HEK293 (cell line): ENCODE results near the gene CST6.

Experiments
- CTCF ChIA-PET: fragments of 350-600 bp; formaldehyde crosslinking; extraction: SDS; loops from one replicate; lab custom pipeline; 2021; ENCODE audit warnings: antibody characterized with exemption; lab: Yijun Ruan, JAX
- POLR2A ChIA-PET: fragments of 300-600 bp; formaldehyde crosslinking; extraction: SDS; loops from one replicate; lab custom pipeline; 2020; ENCODE audit warnings: antibody characterized with exemption, inconsistent platforms; lab: Yijun Ruan, JAX
- H3K27ac ChIP-seq: fragments of 200-500 bp; sonication (Bioruptor generic); 2 replicates; pipeline ENCODE4 v1.5.1; 2014; ENCODE audit warnings: low read depth, low read length, control low read depth, inconsistent platforms; ENCODE audit errors: extremely low read depth
- H3K36me3 ChIP-seq, 2 experiments: fragments of 200-500 bp in 1 of 2; sonication (Bioruptor generic) in 1 of 2; 1 replicate in 1 of 2; 2 replicates in 1 of 2; pipeline ENCODE4 v1.5.1; 2014 to 2017; ENCODE audit warnings: inconsistent platforms in 2 of 2, low read length in 2 of 2; ENCODE audit not compliant: control insufficient read depth in 2 of 2, insufficient read depth in 1 of 2
- H3K4me1 ChIP-seq: fragments of 200-500 bp; sonication (Bioruptor generic); 2 replicates; pipeline ENCODE4 v1.5.1; 2014; ENCODE audit warnings: mild to moderate bottlenecking, low read length, inconsistent platforms; ENCODE audit not compliant: control insufficient read depth, insufficient read depth
- H3K4me3 ChIP-seq: 2 replicates; pipeline ENCODE4 v1.5.1; 2011; ENCODE audit warnings: low read depth, mild to moderate bottlenecking, control low read depth, low read length, moderate library complexity
- H3K9me3 ChIP-seq: fragments of 200-500 bp; sonication (Bioruptor generic); 2 replicates; pipeline ENCODE4 v1.5.1; 2014; ENCODE audit warnings: low read depth, low read length, inconsistent platforms; ENCODE audit not compliant: control insufficient read depth, insufficient read depth
- EGR2 ChIP-seq: fragments of 450-650 bp; formaldehyde crosslinking; IDR thresholded peaks from 2 replicates; pipeline ENCODE4 v1.5.1; 2016; ENCODE audit warnings: low read depth, missing biosample characterization, missing genetic modification characterization
- KLF1 ChIP-seq: fragments of 450-650 bp; formaldehyde crosslinking; IDR thresholded peaks from 2 replicates; pipeline ENCODE4 v1.5.1; 2016; ENCODE audit warnings: missing biosample characterization, missing genetic modification characterization
- PRDM6 ChIP-seq: fragments of 450-650 bp; formaldehyde crosslinking; IDR thresholded peaks from 2 replicates; pipeline ENCODE4 v1.5.1; 2017; ENCODE audit warnings: missing biosample characterization, missing genetic modification characterization
- SP2 ChIP-seq: fragments of 450-650 bp; formaldehyde crosslinking; IDR thresholded peaks from 2 replicates; pipeline ENCODE4 v1.5.1; 2016; ENCODE audit warnings: missing biosample characterization, missing genetic modification characterization
- TSHZ1 ChIP-seq: fragments of 450-650 bp; formaldehyde crosslinking; IDR thresholded peaks from 2 replicates; pipeline ENCODE4 v1.5.1; 2016; ENCODE audit warnings: missing biosample characterization, missing genetic modification characterization, borderline replicate concordance
- ZFHX2 ChIP-seq: fragments of 450-650 bp; formaldehyde crosslinking; conservative IDR thresholded peaks from 2 replicates; pipeline ENCODE4 v1.5.1; 2016; ENCODE audit warnings: missing biosample characterization, missing genetic modification characterization
- ZNF10 ChIP-seq: fragments of 450-650 bp; formaldehyde crosslinking; IDR thresholded peaks from 2 replicates; pipeline ENCODE4 v1.5.1; 2017; ENCODE audit warnings: missing biosample characterization, missing genetic modification characterization
- ZNF148 ChIP-seq: fragments of 450-650 bp; formaldehyde crosslinking; IDR thresholded peaks from 2 replicates; pipeline ENCODE4 v1.5.0; 2017; ENCODE audit warnings: missing biosample characterization, missing genetic modification characterization, borderline replicate concordance
- ZNF175 ChIP-seq: fragments of 450-650 bp; formaldehyde crosslinking; IDR thresholded peaks from 2 replicates; pipeline ENCODE4 v1.5.1; 2016; ENCODE audit warnings: missing biosample characterization, missing genetic modification characterization
- ZNF223 ChIP-seq: fragments of 450-650 bp; formaldehyde crosslinking; IDR thresholded peaks from 2 replicates; pipeline ENCODE4 v1.5.1; 2016; ENCODE audit warnings: missing biosample characterization, missing genetic modification characterization
- ZNF266 ChIP-seq: fragments of 450-650 bp; formaldehyde crosslinking; IDR thresholded peaks from 2 replicates; pipeline ENCODE4 v1.5.1; 2016; ENCODE audit warnings: missing biosample characterization, missing genetic modification characterization, low read depth
- ZNF280D ChIP-seq: fragments of 450-650 bp; formaldehyde crosslinking; IDR thresholded peaks from 2 replicates; pipeline ENCODE4 v1.5.1; 2016; ENCODE audit warnings: missing biosample characterization, missing genetic modification characterization
- ZNF37A ChIP-seq: fragments of 450-650 bp; IDR thresholded peaks from 2 replicates; pipeline ENCODE4 v1.5.1; 2018; ENCODE audit warnings: missing biosample characterization, missing genetic modification characterization
- ZNF571 ChIP-seq: fragments of 450-650 bp; formaldehyde crosslinking; IDR thresholded peaks from 2 replicates; pipeline ENCODE4 v1.5.0; 2017; ENCODE audit warnings: missing biosample characterization, missing genetic modification characterization
- ZNF585B ChIP-seq: fragments of 450-650 bp; formaldehyde crosslinking; IDR thresholded peaks from 2 replicates; pipeline ENCODE4 v1.5.1; 2016; ENCODE audit warnings: missing biosample characterization, missing genetic modification characterization
- ZNF600 ChIP-seq: fragments of 450-650 bp; formaldehyde crosslinking; IDR thresholded peaks from 2 replicates; pipeline ENCODE4 v1.5.1; 2016; ENCODE audit warnings: missing biosample characterization, missing genetic modification characterization
- ZNF621 ChIP-seq: fragments of 450-650 bp; formaldehyde crosslinking; IDR thresholded peaks from 2 replicates; pipeline ENCODE4 v1.5.1; 2017; ENCODE audit warnings: missing biosample characterization, missing genetic modification characterization
- ZNF658 ChIP-seq: fragments of 450-650 bp; formaldehyde crosslinking; IDR thresholded peaks from 2 replicates; pipeline ENCODE4; 2016; ENCODE audit warnings: missing biosample characterization, missing genetic modification characterization

Gene CST6

GRCh38 chr11:66017321-66017720 is 5.5 kb downstream of the CST6 start (continued):
- no peak for TF ChIP-seq ZNF37A (tag by site-specific recombination)
- TF ChIP-seq ZNF280D (tag by site-specific recombination), result no peak
- TF ChIP-seq ZNF600 (tag by site-specific recombination), result no peak
- TF ChIP-seq SP2, result peak; percentile 29; the same call in 1 of the 2 replicates
- peak; percentile 100 for TF ChIP-seq EGR2 (tag by site-specific recombination)
- peak; percentile 92 for TF ChIP-seq KLF1 (tag by site-specific recombination)
- no peak for TF ChIP-seq ZNF10 (tag by site-specific recombination)

- Histone ChIP-seq H3K4me1 (no peaks in the 10 kb centered on the region), H3K36me3 (no peaks in the 10 kb centered on the region), H3K27ac (no peak overlapping the region)
- ChIA-PET POLR2A (interaction anchor here (0.6 kb wide), 1 partner anchor 11 kb away, joined by 4 read pairs; no protein-coding TSS in a partner anchor), CTCF (interaction anchor here (0.6 kb wide), 1 partner anchor 19 kb away, joined by 4 read pairs; no protein-coding TSS in a partner anchor)
- no peak for TF ChIP-seq ZNF266
- TF ChIP-seq TSHZ1 (tag by site-specific recombination), result no peak
- no peak for TF ChIP-seq ZNF621
- TF ChIP-seq ZNF223, result no peak
- no peak for TF ChIP-seq ZNF280D (tag by site-specific recombination)
- TF ChIP-seq, all 188 proteins: peak for 0
- Histone ChIP-seq H3K9me3 (no peaks in the 10 kb centered on the region), H3K4me3 (no peak overlapping the region)
Measured at GRCh38 chr11:66020212-66020611, 8.4 kb downstream of the CST6 start.

GRCh38 chr11:66020618-66021357 is 9.0 kb downstream of the CST6 start:
- Histone ChIP-seq H3K4me1 (no peaks in the 10 kb centered on the region), H3K36me3 (no peaks in the 10 kb centered on the region), H3K9me3 (no peaks in the 10 kb centered on the region), H3K4me3 (no peak overlapping the region), H3K27ac (no peak overlapping the region)
- POLR2A ChIA-PET, result no interaction called here
- CTCF ChIA-PET, result interaction anchor here (0.6 kb wide), 1 partner anchor 20 kb away, joined by 4 read pairs; no protein-coding TSS in a partner anchor
- TF ChIP-seq ZNF585B (tag by site-specific recombination), result no peak
- no peak for TF ChIP-seq ZNF571 (tag by site-specific recombination)
- TF ChIP-seq ZNF175 (tag by site-specific recombination), result no peak
- no peak for TF ChIP-seq PRDM6 (tag by site-specific recombination)
- peak; percentile 68 for TF ChIP-seq ZFHX2 (tag by site-specific recombination)
- no peak for TF ChIP-seq SP2
- TF ChIP-seq ZNF148 (tag by site-specific recombination), result no peak
- no peak for TF ChIP-seq ZNF658
